ENCODE measurements around the gene RTRAF. TPM values are rescaled to one million over a fixed set of nuclear protein-coding genes. Genes with fewer than 3 reads are reported as not detected.

The RTRAF gene
- total RNA-seq, 1 experiment from 2014 or later, result 300 TPM

DNA sequence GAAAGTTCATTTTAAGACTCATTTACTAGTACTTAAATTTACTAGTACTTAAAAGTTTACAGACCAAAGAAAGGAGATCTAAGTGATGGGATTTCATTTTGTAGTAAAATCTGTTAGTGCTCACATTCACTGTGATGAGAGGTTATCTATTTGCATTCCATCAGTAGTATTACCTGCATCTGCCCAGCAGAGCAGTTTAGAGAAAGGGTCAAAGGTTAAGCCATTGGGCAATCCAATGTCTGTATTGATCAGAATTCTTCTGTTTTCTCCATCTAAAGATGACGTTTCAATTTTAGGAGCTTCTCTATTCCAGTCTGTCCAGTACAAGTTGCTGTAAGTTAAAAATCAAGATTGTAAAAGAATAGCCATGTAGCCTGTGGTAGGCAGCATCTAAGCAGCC, 18.3 kb downstream of the RTRAF start:
- BruUV-seq (replicated peaks), result no TSS peak
- Histone ChIP-seq H3K9ac (ENCODE audit: low read length) (no peak overlapping the region), H3K4me1 (ENCODE audit: insufficient read depth, low read length) (no peaks in the 10 kb centered on the region), H3K27ac (ENCODE audit: low read length) (no peak overlapping the region), H3K79me2 (ENCODE audit: low read length) (no peaks in the 10 kb centered on the region), H4K20me1 (ENCODE audit: low read length) (no peaks in the 10 kb centered on the region), H3K4me3 (ENCODE audit: low read length) (no peak overlapping the region), H3F3A (ENCODE audit: low read length, unreplicated experiment) (no peaks in the 10 kb centered on the region), H3K9me3 (ENCODE audit: low read length) (no peaks in the 10 kb centered on the region), H3K9me2 (replicated peaks; ENCODE audit: low read length) (no peaks in the 10 kb centered on the region), H3K4me2 (ENCODE audit: low read length) (no peak overlapping the region), H3K36me3 (ENCODE audit: low read depth, low read length) (peaks cover 89% of the 10 kb centered on the region), H3K27me3 (ENCODE audit: low read length) (no peaks in the 10 kb centered on the region), H2AFZ (ENCODE audit: low read length) (no peak overlapping the region)
- TF ChIP-seq, protein P1, sequence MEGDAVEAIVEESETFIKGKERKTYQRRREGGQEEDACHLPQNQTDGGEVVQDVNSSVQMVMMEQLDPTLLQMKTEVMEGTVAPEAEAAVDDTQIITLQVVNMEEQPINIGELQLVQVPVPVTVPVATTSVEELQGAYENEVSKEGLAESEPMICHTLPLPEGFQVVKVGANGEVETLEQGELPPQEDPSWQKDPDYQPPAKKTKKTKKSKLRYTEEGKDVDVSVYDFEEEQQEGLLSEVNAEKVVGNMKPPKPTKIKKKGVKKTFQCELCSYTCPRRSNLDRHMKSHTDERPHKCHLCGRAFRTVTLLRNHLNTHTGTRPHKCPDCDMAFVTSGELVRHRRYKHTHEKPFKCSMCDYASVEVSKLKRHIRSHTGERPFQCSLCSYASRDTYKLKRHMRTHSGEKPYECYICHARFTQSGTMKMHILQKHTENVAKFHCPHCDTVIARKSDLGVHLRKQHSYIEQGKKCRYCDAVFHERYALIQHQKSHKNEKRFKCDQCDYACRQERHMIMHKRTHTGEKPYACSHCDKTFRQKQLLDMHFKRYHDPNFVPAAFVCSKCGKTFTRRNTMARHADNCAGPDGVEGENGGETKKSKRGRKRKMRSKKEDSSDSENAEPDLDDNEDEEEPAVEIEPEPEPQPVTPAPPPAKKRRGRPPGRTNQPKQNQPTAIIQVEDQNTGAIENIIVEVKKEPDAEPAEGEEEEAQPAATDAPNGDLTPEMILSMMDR (conservative IDR thresholded peaks at IDR 0.05; ENCODE audit: low read depth, low read length), result no peak
- TF ChIP-seq EZH2 (IDR thresholded peaks at IDR 0.05; ENCODE audit: low read length, unreplicated experiment), result no peak
- no peak for TF ChIP-seq EZH2phosphoT487 (IDR thresholded peaks at IDR 0.05; ENCODE audit: borderline replicate concordance, low read length)
- intact Hi-C loops (cut with micrococcal nuclease), result no loop called here
- CTCF ChIA-PET, result no interaction called here
- DNase-seq, result no peak
- ATAC-seq, result no peak
- POLR2A ChIA-PET (ENCODE audit: unreplicated experiment), result no interaction called here

DNA sequence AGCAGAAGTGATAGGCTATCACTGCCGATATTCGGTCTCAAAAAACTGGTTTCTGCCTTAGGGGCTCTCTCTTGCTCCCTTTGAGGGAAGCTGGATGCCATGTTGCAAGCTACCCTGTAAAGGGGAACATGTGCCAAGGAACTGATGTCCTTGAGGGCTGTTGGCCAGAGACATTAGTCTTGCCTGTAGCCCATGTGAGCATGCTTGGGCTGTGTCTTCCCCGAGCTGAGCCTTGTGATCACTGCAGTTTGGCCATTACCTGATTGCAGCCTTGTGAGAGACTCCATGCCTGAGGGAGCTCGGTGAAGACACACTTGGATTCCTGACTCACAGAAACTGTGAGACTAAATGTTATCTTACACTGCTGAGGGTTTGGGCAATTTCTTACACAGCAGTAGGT, 18.8 kb downstream of the RTRAF start:
- BruUV-seq (replicated peaks), result no TSS peak
- no peaks in the 10 kb centered on the region for H3F3A ChIP-seq (ENCODE audit: low read length, unreplicated experiment)
- ATAC-seq (no peak), DNase-seq (no peak)
- intact Hi-C loops (cut with micrococcal nuclease), result no loop called here
- H3K9me2 ChIP-seq (replicated peaks; ENCODE audit: low read length), result no peaks in the 10 kb centered on the region
- no peak overlapping the region for H3K4me2 ChIP-seq (ENCODE audit: low read length)
- no peaks in the 10 kb centered on the region for H3K79me2 ChIP-seq (ENCODE audit: low read length)
- TF ChIP-seq EZH2phosphoT487 (IDR thresholded peaks at IDR 0.05; ENCODE audit: borderline replicate concordance, low read length) (no peak), EZH2 (IDR thresholded peaks at IDR 0.05; ENCODE audit: low read length, unreplicated experiment) (no peak)
- TF ChIP-seq, protein P1 (conservative IDR thresholded peaks at IDR 0.05; ENCODE audit: low read depth, low read length), result no peak
- POLR2A ChIA-PET (ENCODE audit: unreplicated experiment), result no interaction called here
- H3K36me3 ChIP-seq (ENCODE audit: low read depth, low read length), result peaks cover 85% of the 10 kb centered on the region
- no peaks in the 10 kb centered on the region for H3K4me1 ChIP-seq (ENCODE audit: insufficient read depth, low read length)
- H2AFZ ChIP-seq (ENCODE audit: low read length), result no peak overlapping the region
- no peak overlapping the region for H3K4me3 ChIP-seq (ENCODE audit: low read length)
- no peaks in the 10 kb centered on the region for H3K27me3 ChIP-seq (ENCODE audit: low read length)
- no peaks in the 10 kb centered on the region for H4K20me1 ChIP-seq (ENCODE audit: low read length)
- H3K9ac ChIP-seq (ENCODE audit: low read length), result no peak overlapping the region
- CTCF ChIA-PET, result no interaction called here
- H3K27ac ChIP-seq (ENCODE audit: low read length), result no peak overlapping the region
- no peaks in the 10 kb centered on the region for H3K9me3 ChIP-seq (ENCODE audit: low read length)

DNA sequence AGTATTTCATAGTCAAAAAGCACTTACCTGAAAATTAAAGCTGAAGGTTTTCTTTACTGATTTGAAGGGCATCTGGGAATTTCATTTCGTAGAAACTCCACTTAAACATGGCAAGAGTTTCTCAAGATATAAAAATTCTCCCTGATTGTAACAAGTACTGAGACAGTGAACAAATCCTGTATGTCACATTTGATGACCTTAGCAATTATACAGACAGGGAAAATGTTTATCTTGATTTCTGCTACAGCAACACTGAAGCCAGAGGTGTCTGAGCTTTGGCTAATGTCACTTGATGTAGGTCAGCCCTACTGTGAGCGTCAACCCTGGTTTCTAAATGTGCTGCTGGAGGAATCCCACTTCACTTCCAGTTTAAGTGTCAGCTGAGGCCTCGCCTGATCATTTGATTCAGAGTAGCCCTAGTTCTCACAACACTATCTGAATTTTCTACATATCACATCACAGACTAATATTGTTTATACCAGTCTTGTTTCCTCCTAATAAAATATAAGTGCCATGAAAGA, 20.9 kb downstream of the RTRAF start:
- no peaks in the 10 kb centered on the region for H4K20me1 ChIP-seq (ENCODE audit: low read length)
- ChIA-PET CTCF (no interaction called here), POLR2A (ENCODE audit: unreplicated experiment) (no interaction called here)
- H3K4me3 ChIP-seq (ENCODE audit: low read length), result no peak overlapping the region
- no peaks in the 10 kb centered on the region for H3K9me2 ChIP-seq (replicated peaks; ENCODE audit: low read length)
- no peaks in the 10 kb centered on the region for H3F3A ChIP-seq (ENCODE audit: low read length, unreplicated experiment)
- ATAC-seq (no peak), DNase-seq (no peak)
- TF ChIP-seq, protein P1 (conservative IDR thresholded peaks at IDR 0.05; ENCODE audit: low read depth, low read length), result no peak
- TF ChIP-seq EZH2phosphoT487 (IDR thresholded peaks at IDR 0.05; ENCODE audit: borderline replicate concordance, low read length) (no peak), EZH2 (IDR thresholded peaks at IDR 0.05; ENCODE audit: low read length, unreplicated experiment) (no peak)
- H3K4me2 ChIP-seq (ENCODE audit: low read length), result no peak overlapping the region
- no TSS peak for BruUV-seq (replicated peaks)
- H3K9ac ChIP-seq (ENCODE audit: low read length), result no peak overlapping the region
- no peaks in the 10 kb centered on the region for H3K79me2 ChIP-seq (ENCODE audit: low read length)
- intact Hi-C loops (cut with micrococcal nuclease), result loop anchor here (5.0 kb wide), 1 partner anchor 122 kb away; no protein-coding TSS in a partner anchor
- peaks cover 64% of the 10 kb centered on the region for H3K36me3 ChIP-seq (ENCODE audit: low read depth, low read length)
- H3K4me1 ChIP-seq (ENCODE audit: insufficient read depth, low read length), result no peaks in the 10 kb centered on the region
- no peak overlapping the region for H2AFZ ChIP-seq (ENCODE audit: low read length)
- no peaks in the 10 kb centered on the region for H3K9me3 ChIP-seq (ENCODE audit: low read length)
- H3K27ac ChIP-seq (ENCODE audit: low read length), result no peak overlapping the region
- no peaks in the 10 kb centered on the region for H3K27me3 ChIP-seq (ENCODE audit: low read length)
